K562 (cell line): Measurements from ENCODE around the gene KIF26B.

ENCODE experiments used
- CHD2 ChIP-seq: IDR thresholded peaks from 2 replicates; pipeline ENCODE4 v1.6.1; 2011; ENCODE audit warnings: low read depth, low read length
- CREB1 ChIP-seq, 2 experiments: sonication (generic) in 1 of 2; formaldehyde crosslinking in 1 of 2; IDR thresholded peaks; 2 replicates each; pipeline versions ENCODE4 v1.6.1 to v1.8.0; 2012 to 2022; ENCODE audit warnings: inconsistent platforms in 1 of 2, mild to moderate bottlenecking in 1 of 2, missing genetic modification reagents in 1 of 2, moderate library complexity in 1 of 2
- CTCF ChIP-seq, 3 experiments: IDR thresholded peaks in 2 of 3; conservative IDR thresholded peaks in 1 of 3; 2 replicates each; pipeline ENCODE4 v1.5.1; 2011 to 2012; ENCODE audit warnings: low read length in 3 of 3, mild to moderate bottlenecking in 3 of 3, control low read depth in 2 of 3, improper control_type of control experiment in 1 of 3, inconsistent platforms in 1 of 3, low read depth in 1 of 3, mixed read lengths in 1 of 3, moderate library complexity in 1 of 3; ENCODE audit not compliant: insufficient read depth in 2 of 3
- ETV5 ChIP-seq: sonication (generic); formaldehyde crosslinking; IDR thresholded peaks from 2 replicates; pipeline ENCODE4 v1.4.0; 2020; ENCODE audit warnings: low read depth, mild to moderate bottlenecking, missing genetic modification reagents
- FOS ChIP-seq: IDR thresholded peaks from 3 replicates; pipeline ENCODE4 v1.6.1; 2011; ENCODE audit not compliant: insufficient read length; ENCODE audit errors: extremely low read depth
- NR2C1 ChIP-seq, 2 experiments: fragments of 450-650 bp; IDR thresholded peaks; 2 replicates each; pipeline ENCODE4 v1.6.1; 2017; ENCODE audit warnings: mild to moderate bottlenecking in 2 of 2, antibody characterized with exemption in 1 of 2, inconsistent platforms in 1 of 2, missing compliant biosample characterization in 1 of 2, missing genetic modification characterization in 1 of 2
- SREBF2 ChIP-seq: sonication (generic); formaldehyde crosslinking; IDR thresholded peaks from 2 replicates; pipeline ENCODE4 v1.4.0; 2020; ENCODE audit warnings: mild to moderate bottlenecking, missing genetic modification reagents
- ZSCAN32 ChIP-seq: fragments of 450-650 bp; formaldehyde crosslinking; IDR thresholded peaks from 2 replicates; pipeline ENCODE4 v1.4.0; 2020; ENCODE audit warnings: mild to moderate bottlenecking, moderate library complexity

- TF ChIP-seq ETV5 (CRISPR knock-in tag) (no peak), CREB1 (IDR thresholded peaks at IDR 0.05) (no peak), CREB1 (CRISPR knock-in tag; IDR thresholded peaks at IDR 0.05) (no peak), ZSCAN32 (CRISPR knock-in tag) (no peak), FOS (no peak), NR2C1 (IDR thresholded peaks at IDR 0.05) (no peak), NR2C1 (tag; IDR thresholded peaks at IDR 0.05) (no peak), CTCF (IDR thresholded peaks at IDR 0.05 in 2 of 3, conservative IDR thresholded peaks at IDR 0.05 in 1 of 3; ENCODE audit: insufficient read depth in 2 of 3, low read depth in 1 of 3, low read length in 3 of 3) (no peak), CHD2 (no peak), SREBF2 (CRISPR knock-in tag) (no peak)
Observed at GRCh38 chr1:245528258-245528635, 373.5 kb downstream of the KIF26B start.
